CD4-positive, alpha-beta T cell treated with Interferon alpha-2 for 1 hour (primary cell): ENCODE measurements around the gene MARK3.
A peak's percentile ranks its signal among the peaks of the same experiment; 100 is the strongest.
"Not testable (repeated sequence)": the region's sequence is repeated elsewhere in the genome, so short reads cannot be mapped to it uniquely, and the experiment has no call there.

Experiments used
- DNase-seq, 2 donors: peaks; one replicate each; pipeline ENCODE4 v3.0.0-alpha.2; 2020 to 2022

Gene MARK3

DNA sequence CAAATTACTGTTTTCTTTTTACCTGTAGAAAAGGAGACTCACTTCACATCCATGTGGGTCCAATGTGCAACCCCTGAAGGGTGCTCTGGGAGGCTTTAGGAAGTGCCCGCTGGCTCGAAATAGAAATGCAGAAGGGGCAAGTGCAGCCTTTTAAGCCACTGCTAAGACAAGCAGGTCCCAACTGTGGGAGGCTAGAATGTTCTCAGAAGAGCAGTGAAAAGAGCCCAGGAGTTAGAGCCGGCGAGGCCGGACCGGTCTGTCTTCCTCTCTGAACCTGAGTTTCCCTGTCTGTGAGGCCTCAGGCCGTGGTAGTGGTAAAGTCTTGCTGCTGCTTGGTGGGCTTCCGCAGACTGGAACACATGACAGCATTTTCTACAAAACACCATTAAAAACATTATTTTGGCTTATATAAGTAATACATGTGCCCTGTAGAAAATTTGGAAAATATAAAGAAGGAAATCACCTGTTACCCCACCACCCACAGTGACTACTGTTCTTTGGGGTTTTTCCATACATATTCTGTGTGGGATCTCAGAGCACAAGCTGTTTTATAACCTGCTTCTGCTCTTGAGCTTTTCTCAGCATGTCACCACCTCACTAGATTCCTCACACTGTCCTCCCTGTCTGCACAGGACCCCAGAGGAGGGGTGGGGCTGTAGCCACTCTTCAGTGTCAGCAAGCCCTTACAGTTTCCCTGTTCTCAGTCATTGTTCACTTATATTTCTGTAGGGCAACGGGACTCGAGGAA is 131.4 kb downstream of the MARK3 start:
- no peak for DNase-seq

DNA sequence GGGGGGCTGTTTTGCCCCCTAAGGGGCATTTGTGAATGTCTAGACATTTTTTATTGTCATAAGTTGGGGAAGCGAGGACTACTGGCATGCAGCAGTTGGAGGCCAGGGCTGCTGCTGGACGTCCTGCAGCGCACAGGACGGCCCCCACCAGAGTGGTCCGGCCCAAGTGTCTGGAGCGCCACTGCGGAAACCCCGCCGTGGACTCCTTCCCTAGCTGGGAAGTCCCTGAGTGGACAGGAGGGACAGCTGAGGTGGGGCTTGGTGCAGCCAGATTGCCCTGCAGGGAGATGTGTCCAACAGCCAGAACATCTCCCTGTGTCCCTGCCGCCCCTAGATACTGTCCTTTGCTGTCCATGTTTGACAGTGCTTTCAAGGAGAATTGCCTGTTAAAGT is 132.0 kb downstream of the MARK3 start:
- DNase-seq = no peak

DNA sequence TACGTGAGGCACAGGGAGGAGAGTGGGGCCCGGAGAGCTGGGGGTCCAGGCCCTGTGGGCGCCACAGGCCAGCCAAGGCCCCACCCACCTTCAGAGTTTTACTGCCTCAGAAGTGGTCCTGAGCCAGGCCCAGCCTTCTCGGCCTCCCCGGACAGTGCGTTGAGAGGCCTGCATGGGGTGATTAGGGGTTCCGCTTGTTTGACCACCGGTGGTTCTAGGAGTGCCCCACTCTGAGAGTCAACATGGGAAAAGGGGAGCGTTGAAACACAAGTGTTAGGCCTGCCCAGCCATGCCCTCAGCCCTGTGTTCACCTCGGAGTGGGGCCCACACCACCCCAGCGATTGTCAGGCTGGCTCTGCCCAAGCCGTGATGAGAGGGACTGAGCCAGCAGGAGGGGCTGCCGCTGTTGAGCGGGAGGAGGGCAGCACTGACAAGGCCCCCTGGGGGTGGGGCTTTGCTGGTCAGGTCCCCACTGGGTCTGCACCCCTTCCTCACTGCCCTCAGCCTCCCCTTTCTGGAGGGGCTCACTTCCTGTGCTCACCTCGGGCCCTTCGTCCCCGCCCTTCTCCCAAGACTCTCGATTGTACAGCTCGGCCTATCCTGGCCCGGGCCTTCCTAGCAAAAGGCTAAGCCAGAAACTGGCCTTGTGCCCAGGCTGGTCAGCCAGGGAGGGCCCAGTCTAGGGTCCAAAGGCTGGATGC is 132.7 kb downstream of the MARK3 start:
- no peak for DNase-seq

DNA sequence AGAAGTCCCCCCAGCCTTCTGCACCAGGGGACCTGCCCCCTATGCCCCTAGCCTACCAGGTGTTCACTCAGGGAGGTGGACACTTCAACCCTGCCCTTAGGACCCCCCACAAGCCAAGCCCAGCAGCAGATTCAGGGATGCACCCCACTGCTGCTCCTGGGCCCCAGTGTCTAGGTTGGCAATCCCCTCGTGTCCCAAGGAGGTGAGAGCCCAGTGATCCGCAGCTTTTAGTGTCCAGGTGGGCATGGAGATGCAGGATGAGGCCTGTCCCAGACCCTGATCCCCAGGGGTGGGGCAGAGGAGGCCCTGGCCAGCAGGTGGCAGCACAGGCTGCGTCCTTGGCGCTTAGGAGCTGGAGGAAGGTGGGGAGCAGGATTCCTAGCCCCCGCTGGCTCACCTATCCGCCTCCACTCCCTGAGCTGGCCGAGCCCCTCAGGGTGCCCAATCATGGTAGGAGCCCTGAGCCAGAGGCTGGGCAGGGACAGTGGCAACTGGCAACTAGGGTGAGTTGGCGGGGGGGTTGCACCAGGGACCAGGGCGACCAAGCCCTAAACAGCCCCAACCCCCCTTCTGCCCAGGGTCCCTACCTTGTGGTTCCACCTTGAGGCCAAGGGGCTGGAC is 133.3 kb downstream of the MARK3 start:
- DNase-seq = peak; percentile 43 to 64

DNA sequence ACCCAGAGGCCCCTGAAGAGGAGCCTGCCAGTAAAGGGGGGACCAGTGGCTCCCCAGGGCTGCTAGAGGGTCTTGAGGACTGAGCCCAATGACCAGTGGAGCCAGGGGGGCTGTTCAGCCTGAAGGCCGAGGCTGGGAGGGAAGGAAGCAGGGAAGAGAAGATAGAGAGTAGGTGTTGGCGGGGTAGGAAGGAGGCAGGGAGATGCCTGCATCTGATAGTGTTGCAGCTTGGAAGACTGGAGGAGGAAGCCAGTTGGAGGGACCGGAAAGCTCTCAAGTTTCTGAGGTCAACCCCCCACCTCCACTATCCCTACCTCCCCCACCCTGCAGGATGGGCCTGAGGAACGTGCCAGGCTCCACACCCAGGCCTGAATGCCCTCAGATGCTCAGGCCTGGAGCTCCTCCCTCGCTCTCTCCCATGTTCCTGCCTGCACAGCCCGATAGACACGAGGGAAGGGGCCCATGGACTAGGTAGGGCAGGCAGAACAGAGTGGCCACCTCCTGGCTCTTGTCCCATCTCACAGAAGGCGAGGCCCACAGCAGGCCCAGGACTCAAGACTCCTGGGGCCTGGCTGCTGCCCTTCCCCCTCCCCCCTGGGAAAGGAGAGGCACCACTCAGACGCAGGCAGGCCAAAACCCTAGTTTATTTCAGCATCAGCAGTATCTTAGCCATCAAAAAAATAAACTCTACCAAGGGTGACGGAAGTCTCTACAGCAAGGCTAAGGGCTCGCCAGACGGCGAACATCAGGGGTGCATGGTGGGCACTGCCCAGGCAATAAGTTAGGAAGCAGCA is 134.0 kb downstream of the MARK3 start:
- no peak for DNase-seq

DNA sequence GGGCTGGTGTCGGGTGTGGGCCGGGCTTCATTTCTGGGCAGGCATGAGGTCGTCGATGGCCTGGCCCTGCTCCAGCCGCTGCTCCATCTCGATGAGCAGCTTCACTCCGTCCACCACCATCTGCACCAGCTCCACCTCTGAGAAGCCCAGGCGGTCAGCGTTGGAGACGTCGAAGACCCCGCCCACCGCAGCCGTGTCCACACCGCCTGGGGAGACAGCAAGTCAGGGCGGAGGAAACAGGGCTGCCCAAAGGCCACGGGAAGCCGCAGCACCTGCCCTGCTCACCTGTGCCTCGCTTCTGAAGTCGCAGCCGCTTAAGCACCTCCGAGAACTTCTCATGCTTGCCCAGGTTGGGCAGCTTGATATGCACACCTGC is 134.6 kb downstream of the MARK3 start:
- no peak for DNase-seq

DNA sequence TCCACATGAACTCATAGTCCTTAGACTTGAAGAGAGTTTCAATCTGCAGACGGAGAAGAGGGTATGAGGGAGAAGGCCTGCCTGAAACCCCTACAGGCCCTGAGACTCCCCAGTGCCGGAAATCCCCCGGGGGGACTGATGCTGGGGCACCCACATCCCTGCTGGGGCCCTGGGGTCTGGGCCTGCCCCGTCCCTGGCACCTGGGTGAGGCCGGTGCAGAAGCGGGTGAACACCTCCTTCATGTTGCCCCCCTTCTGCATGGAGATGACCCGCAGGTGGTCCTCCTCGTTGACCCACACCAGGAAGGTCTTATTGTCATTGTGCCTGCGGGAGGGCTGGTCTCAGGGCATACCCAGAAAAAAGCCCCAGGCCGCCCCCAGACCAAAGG is 135.0 kb downstream of the MARK3 start:
- DNase-seq = no peak

DNA sequence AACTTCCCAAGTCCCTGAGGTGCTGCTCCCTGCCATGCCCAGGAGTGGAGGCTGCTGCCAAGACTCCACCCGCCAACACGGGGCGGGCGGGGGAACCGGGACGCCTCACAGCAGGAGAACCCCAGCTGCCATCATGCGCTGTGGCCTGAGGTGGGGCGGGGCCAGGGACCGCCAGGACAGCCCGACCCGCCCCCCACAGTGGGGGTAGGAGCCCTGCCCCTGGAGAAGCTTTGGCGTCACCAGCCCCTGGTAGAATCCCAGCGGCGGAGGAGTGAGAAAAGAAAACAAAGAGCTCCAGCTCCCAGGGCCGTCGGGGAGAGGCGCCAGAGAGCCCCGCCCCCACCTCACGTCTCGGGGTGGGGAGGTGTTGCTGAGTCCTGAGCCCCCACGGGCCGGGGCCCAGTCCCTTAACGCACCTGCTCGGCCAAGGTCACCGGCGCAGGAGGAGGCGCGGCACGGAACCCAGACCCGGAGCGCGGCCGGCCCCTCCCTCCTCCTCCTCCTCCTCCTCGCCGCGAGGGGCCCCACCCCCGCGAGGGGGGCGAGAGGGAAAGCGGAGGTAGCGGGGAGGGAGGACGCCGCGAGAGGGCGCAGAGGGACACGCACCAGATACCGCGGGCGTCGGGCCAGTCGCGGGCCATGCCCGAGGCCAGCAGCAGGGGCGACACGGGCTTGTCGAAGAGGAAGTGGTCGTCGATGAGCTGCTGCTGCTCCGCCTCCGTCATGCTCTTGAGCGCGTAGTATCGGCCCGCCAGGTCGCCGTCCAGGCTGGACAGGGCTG is 135.6 kb downstream of the MARK3 start:
- peak; percentile 75 to 83 for DNase-seq

DNA sequence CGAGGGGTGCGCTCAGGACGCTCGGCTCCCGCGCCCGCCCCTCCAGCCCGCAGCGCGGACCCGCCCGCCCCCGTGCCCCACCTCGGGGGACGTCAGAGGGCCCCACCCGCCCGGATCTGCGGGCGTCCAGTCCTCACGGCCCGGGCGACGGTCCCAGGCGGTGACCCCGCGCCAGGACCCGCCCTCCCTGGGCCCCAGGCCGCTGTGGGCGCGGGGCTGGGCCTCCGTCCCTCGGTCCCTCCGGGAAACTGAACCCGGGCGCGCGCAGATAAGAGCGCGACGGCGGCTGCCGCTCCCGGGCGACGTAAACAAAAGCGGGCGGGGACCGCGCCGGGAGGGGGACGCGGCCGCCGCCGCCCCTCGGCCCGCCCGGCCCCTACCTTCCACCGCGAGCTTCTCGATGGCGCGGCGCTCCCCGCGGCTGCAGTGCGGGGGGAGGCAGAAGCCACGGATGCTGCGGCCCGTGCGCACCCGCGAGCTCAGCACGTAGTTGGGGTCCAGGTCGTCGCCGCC is 136.3 kb downstream of the MARK3 start:
- peak in 1 of 2 donors; percentile 33 for DNase-seq

DNA sequence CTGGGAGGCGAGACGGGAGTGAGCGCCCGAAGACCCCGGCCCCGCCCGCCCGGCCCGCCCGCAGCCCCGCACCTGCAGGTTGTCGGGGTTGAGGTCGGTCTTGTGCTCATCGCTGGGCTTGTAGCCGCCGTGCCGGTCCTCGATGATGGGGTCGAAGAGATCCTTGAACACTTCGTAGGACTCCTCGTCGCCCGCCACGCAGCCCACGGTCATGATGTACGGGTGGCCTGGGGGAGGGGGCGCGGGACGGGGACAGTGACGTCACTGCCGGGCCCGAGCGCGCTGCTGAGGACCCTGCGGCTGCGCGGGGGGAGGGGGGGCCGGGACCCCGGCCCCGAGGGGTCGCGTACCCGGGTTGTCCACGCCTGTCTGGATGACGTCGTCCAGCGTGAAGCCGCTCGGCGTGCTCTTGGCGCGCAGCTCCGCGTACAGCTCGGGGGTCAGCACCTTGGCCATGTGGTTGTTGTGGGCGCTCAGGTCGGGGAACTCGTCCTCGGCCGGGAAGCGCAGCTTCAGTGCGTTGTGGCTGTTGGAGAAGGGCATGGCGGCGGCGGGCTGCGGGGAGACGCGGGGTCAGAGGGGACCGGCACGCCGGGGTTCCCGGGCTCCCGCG is 136.8 kb downstream of the MARK3 start:
- peak in 1 of 2 donors; percentile 24 for DNase-seq

DNA sequence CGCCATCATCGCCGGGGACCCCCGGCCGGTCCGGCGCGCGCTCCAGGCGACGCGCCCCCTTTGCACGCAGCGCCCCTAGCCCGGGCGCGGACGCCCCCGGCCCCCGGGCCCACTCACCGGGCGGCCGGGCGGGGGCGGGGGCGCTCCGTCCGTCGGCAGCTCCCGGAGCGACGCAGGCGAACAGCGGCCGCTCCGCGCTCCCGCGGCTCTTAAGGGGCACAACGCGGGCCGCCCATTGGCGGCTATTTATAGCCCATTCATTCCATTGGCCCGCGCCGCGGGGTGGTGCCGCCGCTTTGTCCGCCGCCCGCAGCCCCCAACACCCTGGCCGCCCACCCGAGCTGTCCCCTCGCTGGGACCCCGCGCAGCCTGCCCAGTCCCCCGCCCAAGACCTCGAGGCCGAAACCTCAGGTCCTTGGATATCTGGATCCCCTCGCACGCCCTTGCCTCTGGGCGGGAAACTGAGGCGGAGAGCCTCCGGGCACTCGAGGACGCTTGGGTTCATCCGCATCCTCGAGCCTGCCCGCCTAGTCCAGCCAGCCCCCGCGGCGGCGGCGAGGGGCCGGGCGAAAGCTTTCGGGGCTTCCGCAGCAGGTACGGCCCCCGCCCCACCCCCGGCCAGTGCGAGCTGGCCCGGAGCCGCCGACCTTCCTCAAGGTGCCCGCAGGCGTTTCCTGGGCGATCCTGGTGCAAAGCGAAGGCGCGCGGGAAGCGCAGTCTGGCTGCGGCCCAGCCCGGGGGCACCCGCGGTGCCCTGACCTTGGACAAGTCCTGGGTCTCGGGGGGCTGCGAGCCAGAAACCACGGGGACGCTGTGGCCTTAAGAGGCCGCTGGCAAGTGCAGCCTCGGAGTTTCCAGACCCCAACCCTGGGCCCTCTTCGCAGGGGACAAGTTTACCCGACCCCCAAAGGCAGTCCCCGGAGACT is 137.7 kb downstream of the MARK3 start, which contains the start of gene CKB:
CKB (minus strand) TSS at position 182 of the 926 bp plus-strand sequence. CDS start 337 bp downstream, outside the sequence.
- DNase-seq = peak; percentile 30 to 51

DNA sequence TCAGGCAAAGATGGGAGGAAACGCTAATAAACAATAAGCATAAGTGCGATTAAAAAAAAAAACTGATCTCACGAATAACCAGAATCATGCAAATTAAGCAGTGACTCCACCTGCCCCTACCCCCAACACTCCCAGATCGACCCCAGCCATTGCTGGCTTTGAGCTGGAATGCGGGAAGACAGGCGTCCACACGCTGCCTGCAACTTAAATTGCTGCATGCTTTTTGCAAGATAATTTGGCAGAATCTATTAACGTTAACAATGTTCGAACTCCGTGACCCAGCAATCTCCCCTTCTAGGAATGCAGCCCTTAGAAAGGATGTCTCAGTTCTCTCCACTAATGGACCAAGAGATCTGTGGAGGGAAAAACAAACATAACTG is 138.3 kb downstream of the MARK3 start:
- no peak for DNase-seq

DNA sequence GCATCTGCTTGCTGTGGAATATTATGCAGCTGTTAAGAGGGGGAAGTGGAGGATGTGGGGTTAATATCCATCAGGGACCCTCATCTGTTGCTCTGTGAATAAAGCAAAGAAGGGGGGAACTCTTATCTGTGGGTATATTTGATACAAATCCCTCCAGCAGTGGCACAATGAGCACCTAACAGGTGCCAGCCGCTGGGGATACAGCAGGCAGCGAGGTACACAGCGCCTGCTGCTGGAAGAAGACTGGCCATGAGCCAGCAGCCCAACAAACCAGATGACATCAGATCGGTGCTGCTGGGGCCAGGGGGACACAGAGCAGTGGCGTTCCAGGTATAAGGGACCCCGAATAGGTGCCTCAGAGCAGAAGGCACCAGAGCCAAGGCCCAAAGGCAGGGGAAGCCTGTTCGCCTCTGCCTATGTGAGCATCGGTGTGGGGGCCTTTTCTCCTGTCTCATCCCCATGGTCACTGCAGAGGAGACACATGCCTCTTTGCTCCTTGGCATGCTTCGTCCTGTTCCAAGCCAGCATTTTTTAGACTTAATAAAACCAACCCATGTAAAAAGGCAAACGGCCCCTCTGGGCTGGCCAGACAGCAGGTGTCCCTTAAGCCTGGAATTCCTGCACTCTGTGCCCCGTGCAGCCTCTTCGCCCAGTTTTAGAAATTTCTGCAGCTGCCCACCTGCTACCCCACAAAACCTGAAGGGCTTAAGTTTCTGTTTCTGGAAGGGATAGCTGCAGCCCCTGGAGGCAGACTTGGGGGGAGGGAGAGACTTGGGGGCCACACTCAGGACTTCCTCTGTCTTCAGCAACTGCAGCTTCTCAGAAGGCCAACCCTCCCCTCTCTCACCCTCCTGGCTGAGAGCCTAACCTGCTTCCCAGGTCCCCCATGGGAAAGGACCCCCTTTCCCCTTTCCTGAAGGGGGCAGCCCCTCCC is 139.1 kb downstream of the MARK3 start:
- no peak for DNase-seq

DNA sequence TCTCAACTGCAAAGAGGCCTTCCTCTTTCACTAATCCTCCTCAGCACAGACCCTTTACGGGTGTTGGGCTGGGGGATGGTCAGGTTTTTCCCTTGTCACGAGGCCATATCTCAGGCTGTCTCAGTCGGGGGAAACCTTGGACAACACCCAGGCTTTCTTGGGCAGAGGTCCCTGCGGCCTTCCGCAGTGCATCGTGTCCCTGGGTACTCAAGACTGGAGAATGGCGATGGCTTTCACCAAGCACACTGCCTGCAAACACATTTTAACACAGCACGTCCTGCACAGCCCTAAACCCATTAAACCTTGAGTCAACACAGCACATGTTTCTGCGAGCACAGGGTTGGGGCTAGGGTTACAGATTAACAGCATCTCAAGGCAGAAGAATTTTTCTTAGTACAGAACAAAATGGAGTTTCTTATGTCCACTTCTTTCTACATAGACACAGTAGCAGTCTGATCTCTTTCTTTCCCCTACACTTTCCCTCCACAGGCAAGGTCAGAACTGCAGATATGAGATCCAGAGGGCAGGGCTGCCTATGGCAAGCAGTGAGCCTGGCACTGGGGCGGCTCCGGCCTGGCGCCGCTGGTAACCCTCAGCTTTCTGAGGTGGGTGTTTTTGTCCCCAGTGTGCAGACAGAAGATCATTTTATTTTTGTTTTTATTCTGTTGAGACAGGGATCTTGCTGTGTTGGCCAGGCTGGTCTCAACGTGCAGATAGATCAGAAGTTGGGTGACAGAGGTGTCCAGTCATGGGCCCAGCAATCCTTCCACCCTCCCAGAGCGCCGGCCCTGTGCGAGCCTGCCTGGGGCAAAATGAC is 140.4 kb downstream of the MARK3 start:
- DNase-seq = not testable (repeated sequence)

DNA sequence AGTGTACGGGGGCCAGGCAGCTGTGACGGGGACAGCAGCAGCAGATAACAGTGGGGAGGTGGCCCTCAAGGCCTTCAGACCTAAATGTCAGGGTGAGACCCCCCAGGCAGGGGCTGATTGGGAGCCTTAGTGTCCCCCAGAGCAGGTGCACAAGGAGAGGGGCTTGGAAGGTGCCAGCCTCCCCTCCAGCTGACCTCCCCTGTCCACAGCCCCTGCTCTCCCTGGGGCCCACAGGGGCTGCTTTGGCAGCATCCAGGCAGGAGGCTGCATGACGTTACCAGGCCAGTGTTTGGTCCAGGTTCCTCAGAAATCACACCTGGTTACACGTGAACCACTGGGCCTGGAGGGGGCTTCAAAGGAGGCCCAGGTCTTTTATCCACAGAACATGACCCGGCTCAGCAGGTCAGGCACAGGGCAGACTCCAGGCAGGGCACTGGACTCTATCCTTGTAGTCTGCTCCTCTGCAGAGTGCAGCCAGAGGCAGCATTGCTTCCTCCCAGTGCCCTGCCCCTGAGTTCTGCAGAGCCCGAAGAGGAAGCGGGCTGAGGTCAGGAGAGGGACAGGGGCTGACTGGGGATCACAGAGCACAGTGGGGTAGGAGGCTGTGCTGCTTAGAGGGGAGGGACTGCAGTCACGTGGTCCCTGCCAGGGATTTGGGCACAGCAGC is 141.2 kb downstream of the MARK3 start:
- DNase-seq = peak in 1 of 2 donors; percentile 27

DNA sequence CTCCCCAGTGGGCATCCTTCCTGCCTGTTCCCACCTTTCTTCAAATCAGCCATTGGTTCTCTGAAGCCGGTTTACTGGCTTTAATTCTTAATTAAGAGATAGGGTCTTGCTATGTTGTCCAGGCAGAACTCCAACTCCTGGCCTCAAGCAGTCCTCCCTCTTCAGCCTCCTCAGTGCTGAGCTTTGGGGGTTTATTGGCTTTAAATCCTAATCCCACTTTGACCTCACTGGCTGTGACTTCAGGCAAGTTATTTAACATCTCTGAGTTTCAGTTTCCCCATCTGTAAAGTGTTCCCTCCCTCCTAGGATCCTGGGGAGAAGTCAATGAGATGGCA is 141.7 kb downstream of the MARK3 start:
- DNase-seq = no peak

DNA sequence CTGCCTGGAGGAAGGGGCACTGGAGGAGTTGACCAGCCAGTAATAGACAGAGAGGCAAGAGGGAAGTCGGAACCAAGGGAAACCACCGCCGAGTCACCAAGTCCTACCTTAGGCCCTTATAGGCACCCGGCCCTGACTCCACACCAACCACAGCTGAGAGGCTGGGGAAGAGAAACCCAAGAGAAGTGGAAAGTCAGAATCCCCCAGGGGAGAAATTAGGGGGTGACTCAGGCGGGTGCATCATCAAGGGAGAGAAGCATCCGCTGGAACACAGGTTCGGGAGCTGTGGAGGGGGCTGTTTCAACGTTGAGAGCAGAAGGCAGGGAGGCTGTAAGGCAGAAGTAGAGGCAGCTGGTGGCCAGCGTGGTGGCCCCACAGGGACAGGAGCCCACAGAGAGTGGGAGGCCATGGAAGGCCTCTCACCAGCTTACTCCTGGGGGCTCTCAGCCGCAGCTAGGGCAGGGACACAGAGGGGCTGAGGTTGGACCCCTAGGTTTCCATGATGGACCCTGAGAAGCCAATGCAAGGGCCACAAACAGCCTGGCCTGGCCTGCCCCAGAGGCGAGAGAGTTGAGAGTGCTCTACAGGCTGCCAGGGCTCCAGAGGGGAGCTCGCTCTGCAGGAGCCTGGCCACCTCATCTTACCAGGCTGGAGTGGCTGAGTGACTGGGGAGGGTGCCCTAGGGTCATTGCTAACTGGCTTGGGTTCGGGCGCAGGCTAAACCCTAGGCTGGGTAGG is 142.4 kb downstream of the MARK3 start:
- DNase-seq = peak; percentile 27 to 67
